ENCODE data around the gene MBD3.

DNA sequence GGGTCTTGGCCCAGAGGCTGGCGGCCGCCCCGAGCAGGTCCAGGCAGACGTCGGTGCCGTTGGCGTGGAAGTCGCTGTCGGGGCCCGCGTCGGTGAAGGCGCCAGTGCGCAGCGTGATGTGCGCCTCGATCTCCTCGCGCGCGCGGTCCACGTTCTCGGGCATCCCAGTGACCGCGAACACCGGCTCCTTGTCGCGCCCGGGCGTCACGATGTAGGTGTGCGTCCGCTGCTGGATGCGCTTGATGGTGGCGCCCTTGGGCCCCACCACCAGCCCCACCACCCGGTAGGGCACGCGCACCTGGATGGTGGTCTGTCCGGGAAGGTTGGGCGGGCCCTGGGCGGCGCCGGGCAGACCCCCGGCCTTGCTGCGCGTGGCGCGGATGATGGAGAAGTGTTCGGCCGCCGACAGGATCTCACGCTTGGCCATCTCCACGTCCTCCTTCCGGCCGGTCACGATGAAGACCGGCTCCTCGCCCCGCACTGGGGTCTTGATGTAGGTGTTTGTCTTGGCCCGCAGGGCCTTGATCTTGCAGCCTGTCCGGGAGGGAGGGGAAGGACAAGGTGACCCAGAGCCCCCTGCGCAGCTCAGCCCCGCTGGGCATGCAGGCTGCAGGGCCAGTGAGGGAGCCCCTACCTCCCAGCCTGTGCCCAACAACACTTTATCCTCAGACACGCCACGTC lies 36.1 kb downstream of the MBD3 start:
- TF ChIP-seq, protein P1, sequence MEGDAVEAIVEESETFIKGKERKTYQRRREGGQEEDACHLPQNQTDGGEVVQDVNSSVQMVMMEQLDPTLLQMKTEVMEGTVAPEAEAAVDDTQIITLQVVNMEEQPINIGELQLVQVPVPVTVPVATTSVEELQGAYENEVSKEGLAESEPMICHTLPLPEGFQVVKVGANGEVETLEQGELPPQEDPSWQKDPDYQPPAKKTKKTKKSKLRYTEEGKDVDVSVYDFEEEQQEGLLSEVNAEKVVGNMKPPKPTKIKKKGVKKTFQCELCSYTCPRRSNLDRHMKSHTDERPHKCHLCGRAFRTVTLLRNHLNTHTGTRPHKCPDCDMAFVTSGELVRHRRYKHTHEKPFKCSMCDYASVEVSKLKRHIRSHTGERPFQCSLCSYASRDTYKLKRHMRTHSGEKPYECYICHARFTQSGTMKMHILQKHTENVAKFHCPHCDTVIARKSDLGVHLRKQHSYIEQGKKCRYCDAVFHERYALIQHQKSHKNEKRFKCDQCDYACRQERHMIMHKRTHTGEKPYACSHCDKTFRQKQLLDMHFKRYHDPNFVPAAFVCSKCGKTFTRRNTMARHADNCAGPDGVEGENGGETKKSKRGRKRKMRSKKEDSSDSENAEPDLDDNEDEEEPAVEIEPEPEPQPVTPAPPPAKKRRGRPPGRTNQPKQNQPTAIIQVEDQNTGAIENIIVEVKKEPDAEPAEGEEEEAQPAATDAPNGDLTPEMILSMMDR (conservative IDR thresholded peaks at IDR 0.05 in 1 of 2, IDR thresholded peaks at IDR 0.05 in 1 of 2; ENCODE audit: low read depth in 1 of 2, low read length in 2 of 2): no peak
- TF ChIP-seq EZH2 (IDR thresholded peaks at IDR 0.05; ENCODE audit: low read length, missing control alignments): no peak

All from fibroblast of lung (primary cell).